ELR (cell line): Measurements from ENCODE around the gene RPIA.
A peak's percentile ranks its signal among the peaks of the same experiment; 100 is the strongest.
"Not testable (repeated sequence)": the region's sequence is repeated elsewhere in the genome, so short reads cannot be mapped to it uniquely, and the experiment has no call there.

Experiments used
- DNase-seq: peaks from one replicate; pipeline ENCODE4 v3.0.0-alpha.2; 2015; ENCODE audit warnings: low read depth

RPIA gene

DNA sequence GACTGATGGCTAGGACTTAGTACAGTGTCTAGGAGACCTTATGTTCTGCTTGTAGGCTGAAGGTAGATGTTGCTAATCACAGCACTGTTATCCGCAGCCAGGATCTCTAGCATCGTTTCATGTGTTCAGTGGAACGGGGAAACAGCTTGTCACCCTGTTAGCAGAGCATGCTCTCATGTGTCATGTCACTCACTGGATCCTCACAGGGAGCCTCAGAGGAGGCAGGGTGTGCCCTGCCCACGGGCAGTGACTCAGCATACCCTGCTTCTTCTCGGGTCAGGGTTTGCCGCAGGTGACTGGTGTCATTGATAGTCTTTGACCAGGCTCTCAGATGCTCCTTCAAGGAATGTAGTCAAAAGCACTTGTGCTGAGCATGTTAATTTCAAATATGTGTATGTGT, 44.4 kb downstream of the RPIA start:
- peak; percentile 25 for DNase-seq

DNA sequence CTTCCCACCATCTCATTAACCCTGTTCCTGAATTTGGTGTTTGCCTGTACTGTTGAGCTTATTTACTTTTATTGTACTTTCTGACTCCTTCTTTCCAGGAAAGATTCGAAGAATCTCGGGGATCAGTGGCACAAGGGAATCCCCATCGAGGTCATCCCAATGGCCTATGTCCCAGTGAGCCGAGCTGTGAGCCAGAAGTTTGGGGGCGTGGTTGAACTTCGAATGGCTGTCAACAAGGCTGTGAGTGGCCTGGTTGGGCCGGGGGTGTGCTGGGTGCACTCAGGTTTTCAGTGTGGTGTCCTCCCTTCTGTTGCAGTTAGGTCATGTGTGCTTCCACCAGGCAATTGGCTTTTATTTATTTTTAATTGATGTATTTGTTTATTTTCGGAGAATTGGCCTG, 45.0 kb downstream of the RPIA start:
- DNase-seq: no peak

DNA sequence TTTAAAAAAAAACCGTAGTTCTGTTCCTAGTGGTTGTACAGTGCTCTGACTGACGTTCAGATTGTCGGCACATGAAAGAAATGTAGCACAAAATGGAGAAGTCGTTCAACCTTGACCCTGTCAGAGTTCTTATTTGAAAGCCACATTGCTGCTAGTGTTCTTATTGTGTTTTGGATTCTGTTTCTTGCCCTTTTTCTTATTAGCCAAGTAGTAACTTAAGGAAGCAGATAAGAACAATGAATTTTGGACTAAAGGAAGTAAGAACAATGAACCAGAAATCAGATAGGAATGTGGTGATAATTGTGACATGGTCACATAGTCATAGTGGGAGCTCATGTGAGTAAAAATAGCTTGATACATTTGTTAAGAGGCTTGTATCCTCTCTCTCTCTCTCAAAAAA, 45.9 kb downstream of the RPIA start:
- DNase-seq: peak; percentile 51

DNA sequence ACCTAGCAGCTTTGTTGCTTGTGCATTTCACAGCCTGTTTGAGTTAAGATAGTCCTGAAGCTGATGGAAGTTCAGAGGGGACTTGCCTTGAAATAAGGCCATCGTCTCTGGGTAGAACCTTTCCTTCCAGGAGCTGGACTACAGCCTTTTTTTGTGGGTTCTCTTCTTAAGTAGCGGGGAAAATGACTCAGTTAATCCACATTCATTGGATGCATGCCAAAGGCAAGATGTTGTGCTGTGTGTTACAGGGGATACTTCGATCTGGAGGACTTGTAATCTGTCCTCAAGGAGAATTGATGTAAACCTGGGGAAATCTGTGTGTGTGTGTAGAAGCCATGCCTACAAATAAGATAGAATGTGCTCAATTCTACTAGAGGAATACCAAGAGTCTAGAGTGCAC, 46.8 kb downstream of the RPIA start:
- DNase-seq: peak; percentile 60

DNA sequence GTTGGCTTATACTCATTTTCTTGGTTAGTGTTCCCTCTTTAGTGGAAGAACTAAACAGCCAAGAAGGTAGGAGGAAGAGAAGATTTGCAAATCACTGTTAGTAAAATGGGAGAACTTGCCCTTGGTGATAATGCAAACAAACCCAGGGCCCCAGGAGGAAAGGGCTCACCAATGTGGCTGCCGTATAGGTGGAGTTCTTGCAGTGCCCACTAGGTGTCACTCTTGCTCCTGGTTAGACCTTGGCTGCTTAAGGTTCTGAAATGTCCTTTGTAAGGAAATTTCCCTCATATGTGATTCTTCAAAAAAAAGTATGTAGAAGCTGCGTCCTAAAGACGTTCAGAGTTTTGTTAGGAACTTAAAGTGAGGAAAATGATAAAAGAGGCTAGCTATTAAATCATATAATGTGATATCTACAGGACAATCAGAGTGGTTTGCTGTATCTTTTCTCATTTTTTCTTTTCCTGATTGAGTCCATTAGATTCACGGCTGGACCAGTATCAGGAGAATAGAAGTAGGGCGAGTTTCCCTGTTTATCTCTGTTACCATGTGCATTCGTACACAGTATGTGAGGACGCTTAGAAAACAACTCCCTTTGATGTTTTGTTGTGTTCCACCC, 48.6 kb downstream of the RPIA start:
- peak; percentile 71 for DNase-seq

DNA sequence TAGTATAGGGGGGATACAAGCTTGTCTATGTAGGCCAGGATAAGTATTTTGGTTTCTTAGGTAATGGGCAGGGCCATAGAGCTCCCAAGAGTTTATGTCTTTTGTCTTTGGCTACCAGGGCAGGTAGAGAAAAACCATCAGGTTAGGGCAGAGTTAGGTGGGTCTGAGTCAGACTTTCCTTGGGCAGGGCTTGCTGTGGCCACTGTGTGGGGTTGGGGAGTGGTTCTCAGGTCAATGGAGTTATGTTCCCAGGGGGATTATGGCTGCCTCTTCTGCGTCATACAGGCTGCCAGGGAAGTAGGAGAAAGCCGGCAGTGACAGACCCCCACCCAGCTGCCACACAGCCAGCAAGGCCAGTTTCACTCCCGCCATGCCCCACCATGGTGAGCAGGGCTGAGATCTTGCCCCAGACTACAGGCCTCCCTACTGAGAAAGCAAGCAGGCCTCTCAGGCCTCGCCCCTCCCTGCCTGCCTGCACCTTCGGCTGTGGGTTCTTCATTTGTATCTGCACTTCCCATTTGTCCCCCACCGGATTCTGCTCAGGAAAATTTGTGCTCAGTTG, 55.5 kb downstream of the RPIA start:
- no peak for DNase-seq

DNA sequence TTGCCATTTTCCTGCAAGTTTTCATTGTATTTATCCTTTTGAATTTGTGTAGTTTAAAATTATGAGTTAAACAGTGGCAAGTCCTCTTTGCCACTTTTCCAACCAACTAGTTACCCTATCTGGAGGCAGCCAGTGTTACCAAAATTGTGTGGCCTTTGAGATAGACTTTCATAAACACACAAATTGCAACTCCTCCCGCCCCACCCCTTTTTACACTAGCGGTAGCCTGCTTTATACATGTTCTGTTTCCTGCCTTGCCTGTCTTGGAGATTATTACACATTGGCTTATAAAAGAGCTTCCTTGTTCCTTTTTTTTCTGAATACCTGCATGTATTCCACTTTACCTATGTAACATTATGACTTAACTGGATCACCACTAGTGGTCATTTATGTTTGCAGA, 56.5 kb downstream of the RPIA start:
- DNase-seq: no peak

DNA sequence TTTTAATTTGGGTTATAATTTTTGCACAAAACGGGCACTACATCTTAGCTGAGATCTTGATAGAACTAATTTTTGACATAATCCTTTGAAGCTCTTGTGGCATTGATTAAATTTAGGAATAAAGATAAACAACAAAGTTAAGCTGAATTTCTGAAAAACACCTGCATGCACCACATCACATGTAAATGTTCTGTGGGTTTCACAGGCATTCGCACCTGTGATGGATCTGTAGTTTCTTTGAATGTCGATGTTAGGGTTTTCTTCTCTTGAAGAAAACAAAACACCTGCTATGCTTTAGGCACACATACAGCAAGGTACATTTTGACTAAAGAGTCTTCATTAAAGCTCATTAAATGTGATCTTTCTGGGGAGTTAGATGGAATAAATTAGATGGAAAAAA, 60.3 kb downstream of the RPIA start:
- no peak for DNase-seq

DNA sequence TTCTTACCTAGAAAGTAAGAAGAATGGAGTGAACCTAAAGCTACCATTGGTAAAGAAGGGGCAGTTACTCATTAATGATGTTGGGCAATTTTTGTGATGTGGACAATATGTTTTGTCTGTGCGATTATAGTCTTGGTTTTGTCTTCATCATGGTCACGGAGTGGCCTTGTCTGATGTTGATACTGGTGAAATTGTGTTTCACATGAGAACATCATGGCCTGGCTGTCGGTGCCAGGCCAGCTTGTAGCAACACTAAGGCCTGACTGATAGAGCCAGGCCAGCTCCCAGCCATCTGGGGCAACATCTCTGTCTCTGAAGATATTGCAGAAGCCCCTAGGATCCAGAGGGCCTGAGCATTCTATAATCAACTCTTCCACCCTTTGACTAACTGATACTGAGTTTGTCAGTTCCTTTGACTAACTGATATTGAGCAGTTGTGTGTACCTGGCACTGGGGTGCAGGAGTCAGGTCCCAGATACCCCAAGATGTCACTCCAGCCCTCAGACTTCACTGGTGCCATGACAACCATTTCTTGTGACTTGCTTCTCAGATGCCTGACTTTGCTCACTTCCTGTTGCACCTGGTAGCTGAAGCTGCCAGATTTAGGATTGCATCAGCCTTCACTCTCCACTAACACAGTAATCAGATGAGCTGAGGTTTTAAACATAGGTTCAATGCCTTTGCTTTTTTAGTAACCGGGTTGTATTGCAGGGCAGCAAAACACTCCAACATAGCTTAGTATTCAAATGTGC, 62.5 kb downstream of the RPIA start:
- no peak for DNase-seq

DNA sequence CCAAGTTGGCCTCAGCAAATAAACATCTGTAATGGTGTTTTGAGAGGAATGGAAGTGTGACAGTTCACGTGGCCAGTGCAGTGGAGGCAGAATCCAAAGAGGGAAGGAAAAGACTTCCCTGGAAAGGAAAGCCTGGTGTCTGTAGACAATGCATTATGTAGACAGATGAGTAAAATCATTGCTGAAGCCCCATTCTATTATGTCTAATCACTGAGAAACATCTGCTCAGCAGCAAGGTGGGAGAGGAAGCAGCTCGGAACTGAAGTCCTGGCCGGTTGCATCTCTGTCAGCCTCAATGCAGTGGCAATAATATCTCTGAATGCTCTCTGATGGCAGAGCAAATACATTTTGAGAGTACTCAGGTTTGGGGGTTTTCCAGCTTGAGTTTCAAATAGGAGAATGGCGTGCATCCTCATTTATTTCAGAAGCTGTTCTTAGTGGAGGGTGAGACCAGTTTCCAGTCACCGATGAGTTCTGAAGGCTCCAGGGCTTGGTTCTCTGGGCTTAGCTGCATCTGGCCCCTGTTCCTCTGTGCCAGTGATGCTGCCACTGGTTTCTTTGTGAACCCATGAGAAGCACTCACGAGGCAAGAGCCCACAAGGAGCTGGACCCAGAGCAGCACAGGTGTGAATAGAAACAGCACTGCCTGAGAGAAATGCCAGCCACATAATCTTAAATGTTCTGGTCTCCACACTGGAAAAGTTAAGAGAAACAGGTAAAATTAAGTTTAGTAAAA, 63.3 kb downstream of the RPIA start:
- no peak for DNase-seq

DNA sequence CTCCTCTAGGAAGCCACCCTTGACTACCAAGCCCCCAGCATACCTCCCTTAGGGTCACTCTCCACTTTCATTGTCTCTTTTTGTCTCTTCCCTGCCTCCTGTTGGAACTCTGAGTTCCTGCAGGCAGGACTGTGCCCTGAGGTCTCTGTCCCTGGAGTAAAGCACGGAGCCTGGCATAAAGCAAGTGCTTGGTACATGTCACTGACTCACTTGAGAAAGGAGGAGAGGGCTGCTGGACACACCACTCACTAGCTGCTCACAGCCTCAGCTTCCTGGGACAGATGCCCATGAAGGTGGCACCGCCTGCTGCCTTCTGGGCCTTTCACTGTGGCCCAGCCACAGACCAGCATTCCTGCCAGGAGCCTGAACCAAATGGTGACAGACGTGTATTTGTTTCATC, 64.4 kb downstream of the RPIA start:
- DNase-seq: no peak

DNA sequence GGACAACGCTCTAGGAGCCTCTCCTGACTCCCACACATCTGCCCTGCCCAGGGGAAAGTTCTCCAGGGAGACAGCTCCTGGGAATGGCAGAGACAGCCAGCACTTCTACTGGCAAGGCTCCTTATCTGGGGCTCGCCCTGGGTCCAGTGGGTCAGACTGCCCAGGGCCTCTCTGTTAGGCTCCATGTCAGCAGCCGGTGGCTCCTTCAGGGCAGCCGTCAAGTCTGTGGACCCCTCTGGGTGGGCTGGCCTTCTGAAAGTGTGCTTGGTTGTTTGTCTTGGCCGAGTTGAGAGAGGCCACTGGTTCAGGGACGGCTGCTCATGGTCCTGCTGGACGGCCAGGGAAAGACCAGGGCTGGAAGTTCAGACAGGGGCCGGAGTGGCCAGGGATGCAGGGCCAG, 65.6 kb downstream of the RPIA start:
- no peak for DNase-seq

DNA sequence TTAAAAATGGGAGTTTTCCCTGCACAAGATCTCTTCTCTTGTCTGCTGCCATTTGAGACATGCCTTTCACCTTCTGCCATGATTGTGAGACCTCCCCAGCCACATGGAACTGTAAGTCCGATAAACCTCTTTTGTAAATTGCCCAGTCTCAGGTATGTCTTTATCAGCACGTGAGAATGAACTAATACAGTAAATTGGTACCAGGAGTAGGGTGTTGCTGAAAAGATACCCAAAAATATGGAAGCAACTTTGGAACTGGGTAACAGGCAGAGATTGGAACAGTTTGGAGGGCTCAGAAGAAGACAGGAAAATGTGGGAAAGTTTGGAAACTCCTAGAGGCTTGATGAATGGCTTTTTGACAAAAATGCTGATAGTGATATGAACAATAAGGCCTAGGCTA, 67.2 kb downstream of the RPIA start:
- DNase-seq: not testable (repeated sequence)

DNA sequence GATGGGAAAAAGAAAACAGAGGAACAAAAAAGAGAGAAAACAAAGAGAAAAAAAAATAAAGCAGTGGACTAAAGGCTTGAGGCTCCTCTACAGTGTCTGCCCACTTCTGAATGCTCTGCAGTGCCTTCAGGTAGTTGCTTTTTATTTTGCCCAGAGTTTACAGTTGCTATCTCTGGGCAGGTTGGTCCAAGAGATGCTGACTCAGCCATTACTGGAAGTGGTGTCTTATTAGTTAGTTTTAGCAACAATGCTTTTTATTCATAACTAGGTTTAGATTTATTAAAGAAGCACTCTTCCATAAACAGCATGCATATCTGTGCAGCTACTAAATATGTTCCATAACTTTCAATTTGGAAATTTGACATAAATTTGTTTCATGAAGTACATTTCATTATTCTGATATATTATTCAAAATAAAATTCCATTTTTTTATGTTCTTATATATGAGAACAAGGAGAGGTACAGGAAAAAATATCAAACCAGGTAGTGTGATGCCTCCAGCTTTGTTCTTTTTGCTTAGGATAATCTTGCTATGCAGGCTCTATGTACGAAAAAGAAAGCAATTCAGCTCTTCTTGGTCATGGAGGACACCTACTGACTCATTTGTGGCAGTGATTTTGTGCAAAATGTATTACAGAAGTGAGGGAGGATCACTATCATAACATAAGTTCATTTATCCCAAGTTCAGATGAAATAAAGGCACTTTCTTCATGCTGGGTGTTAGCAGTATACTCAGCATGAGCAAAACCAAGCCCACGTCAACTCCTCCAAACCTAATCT, 69.5 kb downstream of the RPIA start:
- DNase-seq: no peak

DNA sequence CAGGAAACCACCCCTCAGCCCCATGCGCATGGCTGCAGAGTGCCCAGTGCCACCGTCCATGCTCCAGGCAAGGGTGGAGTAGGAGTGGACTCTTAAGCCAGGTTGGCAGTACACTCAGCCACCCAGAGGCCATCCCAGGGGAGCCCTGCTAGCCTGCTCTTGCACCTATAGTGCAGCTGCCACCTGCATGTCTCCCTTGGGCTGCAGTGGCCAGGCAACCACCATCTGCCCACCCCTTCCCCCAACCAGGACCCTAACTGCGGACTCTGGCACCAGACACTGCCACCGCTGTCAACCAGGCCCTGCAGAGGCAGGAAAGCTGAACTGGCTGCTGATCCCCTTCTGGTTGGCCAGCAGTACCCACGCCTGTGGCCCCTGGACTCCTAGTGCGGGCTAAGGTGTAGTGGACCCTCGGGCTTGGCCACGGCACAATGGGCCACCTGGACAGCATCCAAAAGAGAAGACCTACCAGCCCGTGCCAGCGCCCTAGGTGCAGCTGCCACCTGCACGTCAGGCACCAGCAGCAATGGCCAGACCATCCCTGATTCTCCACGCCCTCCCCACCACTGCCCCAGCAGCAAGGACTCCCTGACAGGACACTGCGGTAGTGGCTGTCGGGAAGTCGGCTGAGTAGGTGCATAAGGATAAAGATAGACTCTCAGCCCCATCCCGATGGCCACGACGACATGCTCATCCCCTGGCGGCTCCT, 72.8 kb downstream of the RPIA start:
- DNase-seq: no peak

DNA sequence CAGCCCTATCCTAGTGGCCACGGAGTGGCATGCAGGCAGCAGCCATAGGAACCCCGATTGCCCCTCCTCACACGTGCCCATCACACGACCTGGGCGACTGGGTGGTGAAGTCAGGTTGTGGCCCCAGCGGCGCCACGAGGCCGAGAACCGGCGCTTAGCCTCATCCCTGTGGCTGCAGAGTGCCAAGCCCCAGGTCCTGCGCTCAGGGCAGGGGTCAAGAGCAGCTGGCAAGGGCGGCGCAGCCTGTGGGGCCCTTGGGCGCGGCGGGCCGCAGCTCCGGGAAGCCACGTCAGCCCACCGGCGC, 73.3 kb downstream of the RPIA start:
- DNase-seq: no peak

DNA sequence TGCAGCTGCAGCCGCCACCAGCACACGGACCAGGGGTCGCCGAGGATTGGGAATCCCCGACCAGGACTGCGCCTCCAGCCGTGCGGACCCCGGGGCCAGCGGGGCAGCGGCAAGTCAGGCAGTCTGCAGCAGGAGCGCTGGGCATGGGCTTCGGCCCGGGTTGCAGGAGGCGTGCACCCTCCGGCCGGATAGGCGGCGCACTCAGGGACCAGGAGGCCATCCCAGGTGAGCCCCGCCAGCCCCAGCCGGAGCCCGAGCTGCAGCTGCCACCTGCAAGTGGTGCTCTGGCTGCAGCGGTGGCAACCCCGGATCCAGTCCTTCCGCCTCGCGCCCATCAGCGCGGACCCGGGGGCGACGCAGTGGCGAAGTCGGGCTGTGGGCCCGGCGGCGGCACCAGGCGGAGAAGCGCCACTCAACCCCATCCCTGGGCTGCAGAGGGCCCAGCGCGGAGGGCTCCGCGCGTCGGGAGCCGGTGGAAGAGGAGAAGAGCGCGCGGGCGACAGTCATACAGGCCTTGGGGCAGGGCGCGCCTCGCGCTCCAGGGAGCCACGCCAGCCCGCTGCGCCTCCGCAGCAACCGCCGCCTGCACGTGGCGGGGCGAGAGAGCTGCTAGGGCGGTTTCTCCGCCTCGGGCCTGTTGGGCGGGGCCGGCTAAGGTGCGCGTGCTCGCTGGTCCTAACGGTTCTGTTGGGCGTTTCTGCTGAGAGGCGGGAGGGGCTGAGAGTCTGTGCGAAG, 73.8 kb downstream of the RPIA start:
- peak; percentile 17 for DNase-seq

DNA sequence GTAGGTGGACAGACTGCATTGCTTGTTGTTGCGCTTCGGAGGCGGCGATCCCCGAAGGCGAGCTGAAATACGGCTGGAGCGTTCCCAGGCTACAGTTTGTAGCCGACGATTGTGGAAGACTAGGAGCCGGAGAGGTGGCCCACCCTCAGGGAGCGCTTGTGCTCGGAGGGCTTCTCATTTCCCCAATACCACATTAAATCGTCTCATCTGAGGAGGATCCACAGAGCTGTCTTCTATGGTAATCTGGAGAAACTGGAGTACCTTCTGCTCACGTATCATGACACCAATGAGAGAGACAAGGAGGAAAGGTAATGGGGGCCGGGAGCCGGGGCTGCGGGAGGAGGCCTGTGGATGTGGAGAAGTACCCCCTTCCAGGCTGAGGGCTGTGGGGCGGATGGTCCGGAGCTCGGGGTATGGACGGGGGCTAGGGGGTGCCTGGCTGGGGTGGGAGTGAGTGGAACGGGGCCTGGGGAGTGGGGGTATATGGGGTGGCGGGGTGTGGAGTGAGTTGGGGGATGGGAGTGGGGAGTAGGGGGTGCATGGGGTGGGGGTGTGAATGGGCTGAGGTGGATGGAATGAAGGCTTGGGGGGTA, 74.5 kb downstream of the RPIA start:
- DNase-seq: not testable (repeated sequence)

DNA sequence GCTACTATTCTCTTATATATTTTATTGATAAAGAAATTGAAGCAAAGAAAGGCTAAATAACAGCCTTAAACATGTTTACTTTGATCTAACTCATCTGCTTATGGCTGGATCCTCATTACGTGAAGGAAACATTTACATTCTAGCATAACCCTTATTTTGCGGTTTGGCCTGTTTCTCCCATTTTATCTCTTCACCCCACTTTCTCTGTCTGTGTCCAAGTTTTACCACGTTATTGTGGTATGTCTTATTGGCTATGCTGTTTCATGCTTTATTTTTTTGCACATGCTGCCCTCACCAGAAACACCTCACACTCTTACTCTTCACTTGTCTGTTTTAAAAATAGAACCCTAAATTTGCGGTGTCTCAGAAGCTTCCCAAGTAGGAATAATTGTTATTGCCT, 78.5 kb downstream of the RPIA start:
- no peak for DNase-seq

DNA sequence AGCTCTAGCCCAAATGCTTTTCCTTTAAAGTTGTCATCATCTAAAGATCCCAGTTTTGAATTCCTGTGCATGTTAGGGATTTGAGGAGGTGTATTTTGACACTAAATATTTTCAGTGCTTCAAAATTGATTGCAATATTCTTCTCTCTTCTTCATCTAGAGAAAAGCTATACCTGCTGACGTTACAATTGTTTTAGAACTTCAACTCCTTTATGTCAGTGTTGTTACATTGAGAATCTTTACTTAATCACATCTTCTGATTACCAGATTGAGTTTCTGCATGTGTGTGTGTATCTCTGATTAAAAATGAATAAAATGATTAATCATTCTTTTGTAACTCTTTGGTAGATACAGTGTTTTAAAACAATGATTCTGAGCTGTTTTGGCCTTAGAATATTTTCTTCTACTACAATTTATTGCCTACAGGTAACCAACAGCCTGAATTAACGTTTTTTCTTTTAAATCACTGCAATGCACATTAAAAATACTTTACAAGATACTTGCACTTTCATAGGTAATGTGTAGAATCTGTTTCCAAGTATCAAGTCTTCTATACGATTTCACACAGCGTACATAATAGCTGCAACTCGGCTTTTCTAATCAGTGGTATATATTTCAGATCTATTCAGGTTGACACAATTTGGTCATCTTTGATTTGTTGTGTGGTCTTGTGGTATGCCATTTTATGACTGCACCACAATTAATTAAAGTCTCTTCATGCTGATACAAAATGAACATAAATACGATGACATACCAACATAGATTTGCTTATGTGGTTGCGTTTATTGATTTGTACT, 82.0 kb downstream of the RPIA start:
- DNase-seq: not testable (repeated sequence)
